CD4-positive, alpha-beta T cell treated with Interleukin-2 at 100 ng/mL for 4 hours (primary cell): ENCODE measurements around the gene VPS11.
A peak's percentile ranks its signal among the peaks of the same experiment; 100 is the strongest.
"Not testable (repeated sequence)": the region's sequence is repeated elsewhere in the genome, so short reads cannot be mapped to it uniquely, and the experiment has no call there.

Experiments
- DNase-seq: peaks from one replicate; pipeline ENCODE4 v3.0.0-alpha.2; 2020; ENCODE audit warnings: low spot score

VPS11 gene

GRCh38 chr11:119103161-119103664 is 35.6 kb downstream of the VPS11 start:
- not testable (repeated sequence) for DNase-seq

GRCh38 chr11:119103793-119104192 is 36.2 kb downstream of the VPS11 start:
- no peak for DNase-seq

DNA sequence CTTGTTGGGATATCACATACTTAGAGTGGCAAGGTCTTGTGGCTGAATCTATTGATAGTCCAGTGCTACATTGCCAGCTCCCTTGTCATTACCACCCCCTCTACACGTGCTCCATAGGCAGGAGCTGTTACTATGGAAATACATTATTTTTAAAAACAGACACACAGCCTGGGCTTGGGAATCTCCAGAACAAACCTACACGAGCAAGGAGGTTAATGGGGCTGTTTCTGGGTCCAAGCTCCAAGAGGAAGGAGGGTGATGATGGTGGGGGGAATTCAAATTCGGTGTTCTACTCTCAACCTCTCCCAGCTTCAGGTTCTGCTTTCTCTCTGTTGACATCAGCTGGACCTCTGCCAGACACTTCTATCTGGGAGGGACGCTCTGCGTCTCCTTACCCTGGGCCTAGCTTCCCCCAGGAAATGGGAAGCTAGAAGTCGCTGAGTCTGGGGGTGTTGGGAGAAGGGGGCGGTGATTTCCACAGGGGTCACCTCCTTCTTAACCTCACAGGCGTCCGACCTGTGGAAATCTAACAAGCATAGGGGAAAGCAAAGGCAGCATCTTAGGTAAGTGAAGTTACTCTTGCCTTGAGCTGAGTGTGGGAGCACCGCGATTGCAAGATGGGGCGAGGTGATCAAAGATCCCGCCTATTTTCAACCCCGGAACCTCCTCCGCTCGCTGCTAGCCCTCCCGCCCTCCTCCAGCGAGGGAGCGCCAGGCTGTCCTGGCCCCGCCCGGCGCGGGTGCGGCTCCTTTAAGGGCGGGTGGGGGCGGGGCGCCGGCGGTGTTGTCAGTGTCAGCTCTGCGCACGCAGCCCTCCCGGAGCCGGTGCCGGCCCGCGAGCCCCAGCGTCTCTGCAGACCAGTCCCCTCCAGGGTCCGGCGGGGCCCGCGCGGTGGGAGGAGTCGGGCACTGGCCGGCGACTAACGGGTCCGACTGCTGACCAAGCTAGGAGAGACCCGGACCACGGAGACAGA is 39.2 kb downstream of the VPS11 start, which contains the start of gene C2CD2L:
Gene C2CD2L, plus strand, starts transcription at position 781 of the 974 bp plus-strand sequence. CDS start 398 bp downstream, outside the sequence.
- DNase-seq: peak; percentile 89

DNA sequence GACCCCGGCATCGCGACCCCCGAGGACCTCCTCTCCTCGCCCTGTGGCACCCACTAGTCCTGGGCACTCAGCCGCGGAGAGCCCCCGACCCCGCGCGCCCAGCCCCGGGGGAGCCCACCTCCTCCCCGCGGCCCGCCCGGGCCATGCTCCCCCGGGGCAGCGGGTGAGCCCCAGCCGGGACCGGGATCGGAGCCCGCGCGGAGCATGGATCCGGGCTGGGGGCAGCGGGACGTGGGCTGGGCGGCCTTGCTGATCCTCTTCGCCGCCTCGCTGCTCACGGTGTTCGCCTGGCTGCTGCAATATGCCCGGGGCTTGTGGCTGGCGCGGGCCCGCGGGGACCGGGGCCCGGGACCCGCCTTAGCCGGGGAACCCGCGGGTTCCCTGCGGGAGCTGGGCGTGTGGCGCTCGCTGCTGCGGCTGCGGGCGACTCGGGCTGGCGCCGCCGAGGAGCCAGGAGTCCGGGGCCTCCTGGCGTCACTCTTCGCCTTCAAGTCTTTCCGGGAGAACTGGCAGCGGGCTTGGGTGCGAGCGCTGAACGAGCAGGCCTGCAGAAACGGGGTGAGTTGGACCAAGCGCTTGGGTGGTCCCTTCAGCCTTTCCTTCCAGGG is 40.0 kb downstream of the VPS11 start:
- no peak for DNase-seq

DNA sequence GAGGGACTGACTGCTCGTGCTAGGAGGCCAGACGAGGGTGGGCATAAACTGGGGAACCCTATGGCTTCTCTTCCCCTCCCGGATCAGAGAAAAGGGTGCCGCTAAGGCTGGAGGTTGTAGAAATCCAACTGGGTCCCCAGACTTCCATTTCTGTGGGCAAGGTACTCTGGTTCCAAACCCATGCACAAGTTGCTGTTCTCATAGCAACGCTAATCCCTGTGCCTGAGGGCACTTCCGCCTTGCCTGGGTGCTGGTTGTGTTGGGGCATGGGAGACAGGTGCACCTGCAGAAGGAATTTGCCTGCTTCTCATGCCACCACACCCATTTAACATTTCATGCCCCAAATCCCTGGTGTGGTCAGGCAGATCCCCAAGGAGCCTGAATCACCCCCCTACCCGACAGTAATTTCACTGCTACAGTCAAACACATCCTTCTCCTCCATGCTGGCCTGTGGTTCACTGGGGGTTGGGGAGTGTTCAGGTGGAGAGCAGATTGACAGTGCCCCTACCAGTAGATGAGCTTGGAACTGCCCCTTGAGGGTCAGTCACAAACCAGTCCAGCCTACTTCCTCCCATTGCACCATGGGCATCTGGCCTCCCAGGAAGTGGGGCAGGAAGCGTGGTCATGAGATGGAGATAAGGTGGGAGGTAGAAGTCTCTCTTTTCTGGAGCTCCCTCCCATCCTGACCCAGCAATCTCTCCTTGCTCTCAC is 40.7 kb downstream of the VPS11 start:
- DNase-seq: peak; percentile 26

DNA sequence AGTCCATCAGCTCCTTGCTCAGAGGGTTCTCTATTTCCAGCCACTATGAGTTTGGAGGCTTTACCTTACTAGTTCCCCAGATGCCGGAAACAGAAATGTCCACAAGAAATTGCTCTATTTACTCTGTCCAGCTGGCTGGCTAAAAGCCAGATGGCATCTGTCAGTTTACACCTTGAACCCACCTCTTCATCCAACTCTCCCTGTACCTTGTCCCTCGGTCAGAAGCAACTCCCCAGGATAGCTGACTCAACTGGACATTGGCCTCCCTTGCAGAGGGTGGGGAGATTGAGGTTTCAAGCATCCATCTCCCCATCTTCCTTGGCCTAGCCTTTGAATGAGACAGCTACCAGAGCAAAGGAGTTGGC is 41.2 kb downstream of the VPS11 start:
- no peak for DNase-seq

DNA sequence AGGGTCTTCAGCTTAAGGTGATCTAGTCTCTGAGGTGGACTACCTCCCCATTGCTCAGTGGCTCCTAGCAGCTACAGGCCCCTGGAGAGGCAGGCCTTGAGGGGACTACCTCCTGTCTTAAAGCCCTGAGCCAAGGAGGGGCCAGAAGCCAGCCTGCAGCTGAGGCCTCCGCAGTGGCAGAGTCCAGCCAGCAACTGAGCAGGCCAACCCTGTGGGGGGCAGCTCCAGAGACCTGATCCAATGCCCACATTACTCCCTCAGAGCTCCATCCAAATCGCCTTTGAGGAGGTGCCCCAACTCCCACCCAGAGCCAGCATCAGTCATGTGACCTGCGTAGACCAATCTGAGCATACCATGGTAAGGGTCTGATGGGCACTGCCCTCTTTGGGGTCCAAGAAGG is 42.2 kb downstream of the VPS11 start:
- DNase-seq: no peak

DNA sequence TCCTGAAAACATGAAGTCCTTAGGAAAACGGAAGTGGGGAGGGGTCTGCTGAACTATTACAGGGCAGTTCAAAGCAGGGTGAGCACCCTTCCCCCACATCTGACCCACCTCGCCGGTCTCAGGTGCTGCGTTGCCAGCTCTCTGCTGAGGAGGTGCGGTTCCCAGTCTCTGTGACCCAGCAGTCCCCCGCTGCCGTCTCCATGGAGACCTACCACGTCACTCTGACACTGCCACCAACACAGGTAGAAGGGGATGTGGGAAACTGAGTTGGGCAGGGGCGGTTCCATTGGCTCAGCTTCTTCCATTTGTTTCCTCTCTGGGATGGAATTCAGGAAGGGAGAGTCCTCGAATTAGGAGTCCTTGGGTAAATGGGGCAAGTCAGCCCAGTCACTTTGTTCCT is 42.8 kb downstream of the VPS11 start:
- DNase-seq: no peak

GRCh38 chr11:119111361-119111925 is 43.8 kb downstream of the VPS11 start:
- no peak for DNase-seq

GRCh38 chr11:119112314-119113020 is 44.8 kb downstream of the VPS11 start:
- DNase-seq: no peak

DNA sequence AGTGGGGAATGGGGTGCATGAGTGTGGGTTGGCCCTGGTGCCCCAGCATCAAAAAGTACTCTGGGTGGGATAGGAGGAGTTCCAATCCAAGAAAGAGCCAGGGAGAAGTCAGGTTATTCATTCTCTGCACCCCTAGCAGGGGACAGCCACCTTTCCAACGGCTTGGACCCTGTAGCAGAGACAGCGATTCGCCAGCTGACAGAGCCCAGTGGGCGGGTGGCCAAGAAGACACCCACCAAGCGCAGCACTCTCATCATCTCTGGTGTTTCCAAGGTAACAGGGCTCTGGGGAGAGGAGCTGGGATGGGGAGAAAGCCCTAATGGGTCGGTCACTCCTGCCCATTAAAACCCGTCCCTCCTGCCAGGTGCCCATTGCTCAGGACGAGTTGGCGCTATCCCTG is 46.1 kb downstream of the VPS11 start:
- DNase-seq: no peak

GRCh38 chr11:119114351-119114750 is 46.7 kb downstream of the VPS11 start:
- no peak for DNase-seq

GRCh38 chr11:119115484-119116234 is 48.0 kb downstream of the VPS11 start:
- peak; percentile 44 for DNase-seq

DNA sequence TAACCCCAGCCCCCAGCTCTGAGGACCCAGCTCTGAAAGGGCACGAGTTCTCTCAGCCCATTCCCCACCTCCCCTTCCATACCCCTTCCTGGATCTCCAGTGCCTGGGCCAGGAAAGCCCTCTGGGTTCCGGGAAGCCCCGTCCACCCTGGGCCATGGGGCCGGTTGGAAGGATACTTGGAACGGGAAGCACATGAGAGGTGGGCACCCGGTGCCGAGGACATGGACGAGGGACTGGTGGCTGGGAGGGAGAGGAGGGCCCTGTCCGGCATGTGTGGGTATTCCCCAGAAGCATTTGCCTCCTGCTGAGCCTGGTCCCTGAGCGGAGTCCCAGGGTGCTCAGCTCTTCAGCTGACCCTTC is 48.6 kb downstream of the VPS11 start:
- no peak for DNase-seq

- DNase-seq: no peak
Measured at GRCh38 chr11:119116601-119117000, 49.0 kb downstream of the VPS11 start.

DNA sequence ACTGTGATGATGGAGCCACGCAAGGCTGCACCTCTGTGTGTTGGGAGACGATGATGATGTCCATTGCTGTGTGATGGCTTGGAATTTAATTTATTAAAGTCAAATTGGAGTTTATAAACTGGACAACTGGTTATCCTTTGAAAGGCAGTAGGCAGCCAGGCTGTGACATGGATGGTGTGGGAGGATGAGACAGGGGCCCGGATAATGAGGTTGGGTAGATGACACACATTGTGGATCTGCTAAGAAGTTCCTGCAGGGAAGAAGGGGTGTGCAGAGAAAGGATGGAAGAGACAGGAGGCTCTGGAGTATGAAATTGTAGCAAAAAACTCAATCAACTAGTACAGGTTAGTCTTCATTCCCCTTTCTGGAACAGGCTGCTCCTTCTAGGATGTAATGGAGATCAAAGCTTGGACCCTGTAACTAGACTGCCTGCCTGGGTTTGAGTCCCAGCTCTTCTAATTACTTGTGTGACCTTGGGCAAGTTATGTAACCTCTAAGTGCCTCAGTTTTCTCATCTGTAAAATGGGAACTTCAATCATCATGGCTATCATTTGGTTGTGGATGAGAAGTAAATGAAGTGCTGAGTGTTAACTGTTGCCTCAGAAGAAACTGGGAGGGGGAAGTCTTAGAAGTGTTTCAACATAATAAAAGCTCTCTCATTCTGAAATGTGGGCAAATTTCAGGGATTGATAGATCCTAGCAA is 49.5 kb downstream of the VPS11 start:
- DNase-seq: no peak

GRCh38 chr11:119118227-119118626 is 50.6 kb downstream of the VPS11 start:
- no peak for DNase-seq

DNA sequence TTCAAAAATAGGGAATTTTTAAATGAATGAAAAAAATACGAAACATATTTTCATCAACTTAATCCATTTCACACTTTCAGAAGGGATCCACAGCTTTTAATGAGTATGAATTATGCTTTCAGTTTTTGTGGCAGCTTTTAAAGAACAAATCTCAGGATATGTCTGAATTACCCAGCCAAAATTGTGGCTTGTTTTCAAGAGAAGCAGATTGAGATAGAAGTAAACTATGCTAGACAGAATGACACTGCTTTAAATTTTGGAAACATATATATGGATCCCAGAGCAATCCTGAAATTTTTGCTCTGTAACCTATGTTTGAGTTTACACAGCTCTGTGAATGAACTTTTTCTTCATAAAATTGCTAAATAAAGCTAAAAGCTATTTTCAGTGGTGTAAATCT is 51.3 kb downstream of the VPS11 start:
- DNase-seq: no peak

DNA sequence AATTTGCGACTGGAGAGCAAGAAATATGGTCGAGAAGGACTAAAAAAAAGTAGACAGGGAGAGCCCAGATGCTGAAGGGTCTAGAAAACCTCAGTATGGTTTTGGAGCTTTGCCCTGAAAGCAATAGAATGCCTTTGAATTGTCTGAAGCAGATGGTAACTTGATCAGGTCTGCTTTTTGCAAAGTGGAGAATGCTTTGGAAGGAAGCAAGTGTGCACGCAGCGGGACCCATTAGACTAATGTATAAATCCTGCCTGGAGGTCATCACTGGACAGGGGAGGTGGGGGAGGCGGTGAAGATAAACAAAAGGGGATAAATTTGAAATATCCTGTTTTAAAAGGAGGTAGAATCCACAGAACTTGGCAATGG is 53.0 kb downstream of the VPS11 start:
- DNase-seq: no peak
